SK-N-SH (cell line): ENCODE measurements around the gene LTB4R. TPM values are rescaled to one million over a fixed set of nuclear protein-coding genes. Genes with fewer than 3 reads are reported as not detected.

Experiments
- CTCF ChIA-PET: fragments of 300-600, 350-600 bp; formaldehyde crosslinking; extraction: SDS; loops from one replicate; lab custom pipeline; 2021; lab: Yijun Ruan, JAX
- POLR2A ChIA-PET: fragments of 350-600 bp; sonication (Branson Sonifier 250); formaldehyde crosslinking; extraction: SDS; loops from one replicate; lab custom pipeline; 2020; ENCODE audit warnings: antibody characterized with exemption, inconsistent platforms; lab: Yijun Ruan, JAX
- DNase-seq: peaks from one replicate; pipeline ENCODE4 v3.0.0; 2012
- H2AFZ ChIP-seq: fragments of 200-600 bp; sonication (generic); 2 replicates; pipeline ENCODE4 v1.8.1; 2016; ENCODE audit warnings: antibody characterized with exemption, mild to moderate bottlenecking, low read depth
- H3F3A ChIP-seq: fragments of 200-600 bp; sonication (generic); replicated peaks from 2 replicates; pipeline ENCODE3; 2016; ENCODE audit warnings: antibody characterized with exemption, mild to moderate bottlenecking; ENCODE audit not compliant: insufficient read depth
- H3K27ac ChIP-seq, 2 experiments: fragments of 200-500 bp in 1 of 2; fragments of 200-600 bp in 1 of 2; sonication (Bioruptor generic) in 1 of 2; sonication (generic), shearing (Covaris generic) in 1 of 2; 2 replicates each; pipeline versions ENCODE4 v1.5.1 to v1.6.1; 2014 to 2016; ENCODE audit warnings: low read depth in 2 of 2, inconsistent platforms in 1 of 2, low read length in 1 of 2, mild to moderate bottlenecking in 1 of 2, mixed read lengths in 1 of 2
- H3K27me3 ChIP-seq: fragments of 200-600 bp; sonication (generic), shearing (Covaris generic); 2 replicates; pipeline ENCODE4 v1.6.1; 2016; ENCODE audit warnings: mixed run types; ENCODE audit not compliant: insufficient read depth
- H3K36me3 ChIP-seq, 2 experiments: fragments of 200-500 bp in 1 of 2; fragments of 200-600 bp in 1 of 2; sonication (Bioruptor generic) in 1 of 2; sonication (generic) in 1 of 2; replicated peaks in 1 of 2; 2 replicates each; pipeline versions ENCODE3 to v1.5.1; 2014 to 2016; ENCODE audit warnings: low read length in 1 of 2, mild to moderate bottlenecking in 1 of 2; ENCODE audit not compliant: insufficient read depth in 2 of 2, control insufficient read depth in 1 of 2
- H3K4me1 ChIP-seq, 2 experiments: fragments of 200-500 bp in 1 of 2; fragments of 200-600 bp in 1 of 2; sonication (Bioruptor generic) in 1 of 2; sonication (generic), shearing (Covaris generic) in 1 of 2; 2 replicates each; pipeline versions ENCODE4 v1.5.1 to v1.6.1; 2014 to 2016; ENCODE audit warnings: low read depth in 1 of 2, low read length in 1 of 2, mixed run types in 1 of 2; ENCODE audit not compliant: insufficient read depth in 2 of 2, control insufficient read depth in 1 of 2
- H3K4me2 ChIP-seq: fragments of 200-600 bp; sonication (generic), shearing (Covaris generic); 2 replicates; pipeline ENCODE4 v1.6.1; 2017; ENCODE audit warnings: mixed run types
- H3K4me3 ChIP-seq, 2 experiments: fragments of 200-500 bp in 1 of 2; fragments of 200-600 bp in 1 of 2; sonication (Bioruptor generic) in 1 of 2; sonication (generic), shearing (Covaris generic) in 1 of 2; 2 replicates each; pipeline versions ENCODE4 v1.5.1 to v1.8.1; 2014 to 2016; ENCODE audit warnings: low read depth in 2 of 2, inconsistent platforms in 1 of 2, low read length in 1 of 2, mild to moderate bottlenecking in 1 of 2, mixed read lengths in 1 of 2, moderate library complexity in 1 of 2
- H3K79me2 ChIP-seq: fragments of 200-600 bp; sonication (generic); 2 replicates; pipeline ENCODE4 v1.8.1; 2017; ENCODE audit warnings: mild to moderate bottlenecking; ENCODE audit not compliant: insufficient read depth
- H3K9ac ChIP-seq: fragments of 200-600 bp; sonication (generic); 2 replicates; pipeline ENCODE4 v1.6.1; 2017; ENCODE audit warnings: mixed run types
- H3K9me2 ChIP-seq: fragments of 200-600 bp; sonication (generic); 2 replicates; pipeline ENCODE4 v1.6.1; 2017; ENCODE audit warnings: mixed run types
- H3K9me3 ChIP-seq: fragments of 200-600 bp; sonication (generic); 2 replicates; pipeline ENCODE4 v1.6.1; 2017; ENCODE audit warnings: mixed run types, mild to moderate bottlenecking, moderate library complexity
- H4K20me1 ChIP-seq: fragments of 200-600 bp; sonication (generic); 2 replicates; pipeline ENCODE4 v1.6.1; 2017; ENCODE audit warnings: mild to moderate bottlenecking, mixed run types; ENCODE audit not compliant: insufficient read depth
- CHD2 ChIP-seq: fragments of 150-350 bp; IDR thresholded peaks from 2 replicates; pipeline ENCODE4 v1.6.1; 2018; ENCODE audit warnings: low read length; ENCODE audit not compliant: partially characterized antibody
- FOXJ3 ChIP-seq: sonication (generic); formaldehyde crosslinking; IDR thresholded peaks from 2 replicates; pipeline ENCODE4 v1.5.1; 2020; ENCODE audit warnings: mild to moderate bottlenecking, missing genetic modification reagents
- GATA2 ChIP-seq: sonication (generic); formaldehyde crosslinking; IDR thresholded peaks from 2 replicates; pipeline ENCODE4 v1.5.0; 2020; ENCODE audit warnings: mild to moderate bottlenecking, missing genetic modification reagents
- MEF2A ChIP-seq: IDR thresholded peaks from 2 replicates; pipeline ENCODE4 v1.4.0; 2012; ENCODE audit warnings: low read depth, borderline replicate concordance
- MXI1 ChIP-seq: IDR thresholded peaks from 2 replicates; pipeline ENCODE4 v1.6.1; 2012; ENCODE audit warnings: mild to moderate bottlenecking, low read depth, low read length, improper control_type of control experiment
- NRF1 ChIP-seq: IDR thresholded peaks from 2 replicates; pipeline ENCODE4 v1.6.1; 2012; ENCODE audit warnings: low read depth, mild to moderate bottlenecking, low read length
- PBX3 ChIP-seq: IDR thresholded peaks from 2 replicates; pipeline ENCODE4; 2012
- RAD21 ChIP-seq: IDR thresholded peaks from 2 replicates; pipeline ENCODE4 v1.6.1; 2012; ENCODE audit warnings: mild to moderate bottlenecking, low read length
- RCOR1 ChIP-seq: fragments of 150-350 bp; IDR thresholded peaks from 2 replicates; pipeline ENCODE4 v1.6.1; 2017; ENCODE audit warnings: antibody characterized with exemption, low read length
- RXRA ChIP-seq: IDR thresholded peaks from 2 replicates; pipeline ENCODE4 v1.4.0; 2012; ENCODE audit warnings: low read depth, mild to moderate bottlenecking, borderline replicate concordance
- SMC3 ChIP-seq: IDR thresholded peaks from 2 replicates; pipeline ENCODE4 v1.6.1; 2012; ENCODE audit warnings: low read depth, low read length, improper control_type of control experiment
- TEAD4 ChIP-seq: IDR thresholded peaks from 2 replicates; pipeline ENCODE4 v1.4.0; 2012; ENCODE audit warnings: mild to moderate bottlenecking, borderline replicate concordance; ENCODE audit not compliant: insufficient read depth
- WGBS: methylation state at CpG from one replicate; pipeline ENCODE4 v1.1.6; 2017; ENCODE audit warnings: low lambda C conversion rate; 5-methylcytosine and 5-hydroxymethylcytosine counted together
- polyA plus RNA-seq, 3 experiments: library from polyadenylated mRNA; depleted of rRNA; stranded (reverse); fragments of >200 nt; gene quantifications; 2 replicates each; pipeline ENCODE4 v1.2.3, GENCODE V29; 2012
- TF ChIP-seq, protein P1 (sequence below): fragments of 200-600 bp; sonication (generic); IDR thresholded peaks from 2 replicates; pipeline ENCODE4 v1.6.1; 2017; ENCODE audit warnings: antibody characterized with exemption, mild to moderate bottlenecking, moderate library complexity
- TF ChIP-seq, protein P2 (sequence below): IDR thresholded peaks from 2 replicates; pipeline ENCODE4 v1.4.0; 2012; ENCODE audit warnings: low read depth, borderline replicate concordance

LTB4R gene
- polyA plus RNA-seq, 1 of the 3 experiments (the other 2 are of a cell fraction): 11.9 TPM

DNA sequence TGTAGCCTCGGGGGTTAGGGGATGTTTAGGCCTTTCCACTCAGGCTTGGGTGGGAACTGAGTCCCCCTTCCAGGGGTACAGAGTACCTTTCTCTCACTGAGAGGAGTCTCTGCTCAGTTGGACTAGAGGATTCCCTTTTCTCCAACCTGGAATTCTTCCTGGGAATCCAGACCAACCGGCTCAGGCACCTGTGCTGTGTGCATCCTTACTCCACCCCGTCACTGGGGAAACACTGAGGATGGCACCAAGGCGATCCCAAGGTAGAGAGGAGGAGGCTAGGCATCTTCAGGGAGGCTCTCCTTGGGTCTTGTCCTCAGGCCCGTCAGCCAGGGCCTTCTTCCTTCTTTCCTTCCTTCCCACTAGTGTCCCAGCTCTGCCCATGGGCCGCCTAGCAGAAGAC lies 47.5 kb upstream of the LTB4R start:
- no peak overlapping the region for H3K4me3 ChIP-seq
- no peaks in the 10 kb centered on the region for H3K79me2 ChIP-seq
- H3K27me3 ChIP-seq: no peaks in the 10 kb centered on the region
- no peaks in the 10 kb centered on the region for H3F3A ChIP-seq
- TF ChIP-seq, protein P1, sequence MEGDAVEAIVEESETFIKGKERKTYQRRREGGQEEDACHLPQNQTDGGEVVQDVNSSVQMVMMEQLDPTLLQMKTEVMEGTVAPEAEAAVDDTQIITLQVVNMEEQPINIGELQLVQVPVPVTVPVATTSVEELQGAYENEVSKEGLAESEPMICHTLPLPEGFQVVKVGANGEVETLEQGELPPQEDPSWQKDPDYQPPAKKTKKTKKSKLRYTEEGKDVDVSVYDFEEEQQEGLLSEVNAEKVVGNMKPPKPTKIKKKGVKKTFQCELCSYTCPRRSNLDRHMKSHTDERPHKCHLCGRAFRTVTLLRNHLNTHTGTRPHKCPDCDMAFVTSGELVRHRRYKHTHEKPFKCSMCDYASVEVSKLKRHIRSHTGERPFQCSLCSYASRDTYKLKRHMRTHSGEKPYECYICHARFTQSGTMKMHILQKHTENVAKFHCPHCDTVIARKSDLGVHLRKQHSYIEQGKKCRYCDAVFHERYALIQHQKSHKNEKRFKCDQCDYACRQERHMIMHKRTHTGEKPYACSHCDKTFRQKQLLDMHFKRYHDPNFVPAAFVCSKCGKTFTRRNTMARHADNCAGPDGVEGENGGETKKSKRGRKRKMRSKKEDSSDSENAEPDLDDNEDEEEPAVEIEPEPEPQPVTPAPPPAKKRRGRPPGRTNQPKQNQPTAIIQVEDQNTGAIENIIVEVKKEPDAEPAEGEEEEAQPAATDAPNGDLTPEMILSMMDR: no peak
- TF ChIP-seq SMC3 (no peak), CHD2 (no peak), RXRA (no peak), NRF1 (no peak), PBX3 (no peak), GATA2 (CRISPR knock-in tag) (no peak), MEF2A (no peak), TEAD4 (no peak), RCOR1 (no peak), FOXJ3 (CRISPR knock-in tag) (no peak), RAD21 (no peak), MXI1 (no peak)
- TF ChIP-seq, protein P2, sequence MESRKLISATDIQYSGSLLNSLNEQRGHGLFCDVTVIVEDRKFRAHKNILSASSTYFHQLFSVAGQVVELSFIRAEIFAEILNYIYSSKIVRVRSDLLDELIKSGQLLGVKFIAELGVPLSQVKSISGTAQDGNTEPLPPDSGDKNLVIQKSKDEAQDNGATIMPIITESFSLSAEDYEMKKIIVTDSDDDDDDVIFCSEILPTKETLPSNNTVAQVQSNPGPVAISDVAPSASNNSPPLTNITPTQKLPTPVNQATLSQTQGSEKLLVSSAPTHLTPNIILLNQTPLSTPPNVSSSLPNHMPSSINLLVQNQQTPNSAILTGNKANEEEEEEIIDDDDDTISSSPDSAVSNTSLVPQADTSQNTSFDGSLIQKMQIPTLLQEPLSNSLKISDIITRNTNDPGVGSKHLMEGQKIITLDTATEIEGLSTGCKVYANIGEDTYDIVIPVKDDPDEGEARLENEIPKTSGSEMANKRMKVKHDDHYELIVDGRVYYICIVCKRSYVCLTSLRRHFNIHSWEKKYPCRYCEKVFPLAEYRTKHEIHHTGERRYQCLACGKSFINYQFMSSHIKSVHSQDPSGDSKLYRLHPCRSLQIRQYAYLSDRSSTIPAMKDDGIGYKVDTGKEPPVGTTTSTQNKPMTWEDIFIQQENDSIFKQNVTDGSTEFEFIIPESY: no peak
- H3K4me2 ChIP-seq: no peak overlapping the region
- no peak for DNase-seq
- H3K36me3 ChIP-seq: peaks cover 0 to 25% of the 10 kb centered on the region in 2 experiments
- no peaks in the 10 kb centered on the region for H3K9me2 ChIP-seq
- 66% methylated on average over 6 of the region's 6 CpGs for WGBS
- H3K27ac ChIP-seq: no peak overlapping the region
- no peaks in the 10 kb centered on the region for H3K9me3 ChIP-seq
- H3K9ac ChIP-seq: no peak overlapping the region
- peaks cover 0 to 2% of the 10 kb centered on the region in 2 experiments; a peak in 1 of 4 replicates for H3K4me1 ChIP-seq
- CTCF ChIA-PET: interaction anchor here (0.6 to 3.7 kb wide), 4 partner anchors 16 to 74 kb away, joined by 3 to 20 read pairs (median 6); partner anchors contain the start of gene TINF2
- no peak overlapping the region for H2AFZ ChIP-seq
- no peaks in the 10 kb centered on the region for H4K20me1 ChIP-seq
- POLR2A ChIA-PET: no interaction called here
